ENCODE measurements around the gene NUP58.

Gene NUP58

DNA sequence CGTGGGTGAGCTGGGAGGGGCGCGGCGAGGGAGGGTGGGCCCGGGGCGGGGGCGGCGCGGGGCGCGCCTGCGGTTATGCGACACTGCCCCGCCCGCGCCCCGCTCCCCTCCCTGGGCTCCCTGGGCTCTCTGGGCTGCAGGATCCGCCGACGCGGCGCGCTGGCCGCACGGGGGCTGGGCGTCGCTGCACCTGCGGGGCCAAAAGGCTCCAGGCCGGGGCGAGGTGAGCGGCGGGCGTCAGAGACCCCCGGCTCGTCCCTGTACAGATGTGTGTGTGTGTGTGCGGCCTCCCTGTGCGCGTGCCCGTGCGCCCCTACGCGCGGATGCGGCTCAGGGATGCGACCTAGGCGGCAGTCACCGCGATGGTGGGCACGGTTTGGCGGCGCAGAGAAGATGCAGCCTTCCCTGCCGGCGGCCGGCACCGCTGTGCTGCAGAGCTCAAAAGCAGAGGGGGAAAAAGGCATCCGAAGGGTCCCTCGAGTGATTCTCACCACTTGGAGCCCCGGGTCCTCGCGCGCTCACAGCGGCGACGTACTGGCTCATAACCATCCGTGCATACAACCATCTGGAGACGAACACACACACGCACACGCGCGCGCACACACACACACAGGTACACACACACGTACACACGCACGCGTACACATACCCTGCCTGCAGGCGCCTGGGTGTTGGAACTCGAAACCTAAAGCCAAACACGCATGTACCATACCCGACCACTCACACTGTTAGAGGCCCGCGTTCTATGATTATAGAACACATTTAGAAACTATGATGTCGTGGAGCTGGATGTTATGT is 71.1 kb downstream of the NUP58 start:
- no peak for DNase-seq (ENCODE audit: low spot score)
- FAIRE-seq, result no peak

DNA sequence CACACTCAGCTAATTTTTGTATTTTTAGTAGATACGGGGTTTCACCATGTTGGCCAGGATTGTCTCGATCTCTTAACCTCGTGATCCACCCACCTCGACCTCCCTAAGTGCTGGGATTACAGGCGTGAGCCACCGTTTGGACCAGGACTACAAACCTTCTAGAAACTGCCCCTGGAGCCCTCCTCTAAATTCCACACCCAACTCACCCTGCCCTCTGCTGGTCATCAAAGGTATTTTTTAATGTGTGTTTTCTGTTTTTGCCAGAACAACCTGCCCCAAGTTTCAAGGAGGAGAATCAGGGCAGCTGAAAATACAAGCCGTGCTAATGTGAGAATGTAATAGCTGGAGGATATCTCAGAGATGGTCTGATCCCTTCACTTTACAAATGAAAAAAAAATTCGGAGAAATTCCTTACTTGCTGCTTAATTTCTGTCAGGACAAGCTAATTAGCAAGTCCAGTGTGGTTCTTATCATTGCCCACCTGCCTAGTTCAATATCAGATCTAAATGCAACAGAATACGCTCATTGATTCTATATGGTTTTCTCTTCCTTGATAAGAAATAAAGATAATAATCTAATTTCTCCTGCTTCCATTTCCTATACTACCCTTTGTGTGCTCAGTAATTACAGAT is 74.4 kb downstream of the NUP58 start:
- FAIRE-seq (no peak), DNase-seq (ENCODE audit: low spot score) (no peak)

DNA sequence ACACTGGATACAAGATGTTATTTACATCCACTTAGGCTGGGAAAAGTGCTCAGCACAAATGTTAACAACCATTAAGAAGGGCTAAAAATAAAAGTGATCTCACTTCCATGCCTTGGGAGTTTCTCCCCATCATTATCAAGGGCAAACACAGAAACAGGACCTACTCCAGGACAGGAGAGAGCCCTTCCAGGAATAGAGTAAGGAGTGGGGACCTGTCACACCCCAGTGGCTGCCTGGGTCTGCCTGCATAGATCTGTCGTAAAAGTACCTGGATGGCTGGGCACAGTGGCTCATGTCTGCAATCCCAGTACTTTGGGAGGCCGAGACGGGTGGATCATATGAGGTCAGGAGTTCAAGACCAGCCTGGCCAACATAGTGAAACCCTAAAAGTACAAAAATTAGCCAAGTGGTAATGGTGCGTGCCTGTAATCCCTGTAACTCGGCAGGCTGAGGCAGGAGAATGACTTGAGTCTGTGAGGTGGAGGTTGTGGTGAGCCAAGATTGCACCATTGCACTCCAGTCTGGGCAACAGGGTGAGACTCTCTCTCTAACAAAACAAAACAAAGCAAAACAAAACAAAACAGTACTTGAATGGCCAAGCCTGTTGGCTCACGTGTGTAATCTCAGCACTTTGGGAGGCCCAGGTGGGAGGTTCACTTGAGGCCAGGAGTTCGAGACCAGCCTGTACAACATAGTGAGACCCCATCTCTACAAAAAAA is 76.0 kb downstream of the NUP58 start:
- FAIRE-seq (no peak), DNase-seq (ENCODE audit: low spot score) (no peak)

DNA sequence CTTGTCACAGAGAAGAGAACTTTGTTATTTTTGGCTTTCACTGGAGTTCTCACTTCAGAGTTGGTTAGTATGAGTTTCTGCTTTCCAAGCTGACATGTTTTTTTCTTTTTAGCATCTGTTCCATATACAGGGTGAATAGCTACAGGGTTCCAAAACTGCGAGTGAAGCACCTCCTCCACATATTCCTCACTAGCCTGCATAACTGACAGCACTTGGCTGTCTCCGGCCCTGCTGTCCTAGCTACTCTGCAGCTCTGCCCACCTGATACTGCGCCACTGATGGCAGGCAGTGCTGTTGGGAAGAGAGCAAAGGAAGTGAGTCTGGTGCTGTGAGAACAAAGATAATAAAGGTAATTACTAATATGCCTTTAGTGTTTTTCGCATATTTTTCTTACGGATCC is 77.1 kb downstream of the NUP58 start:
- DNase-seq (ENCODE audit: low spot score), result no peak
- FAIRE-seq, result no peak

DNA sequence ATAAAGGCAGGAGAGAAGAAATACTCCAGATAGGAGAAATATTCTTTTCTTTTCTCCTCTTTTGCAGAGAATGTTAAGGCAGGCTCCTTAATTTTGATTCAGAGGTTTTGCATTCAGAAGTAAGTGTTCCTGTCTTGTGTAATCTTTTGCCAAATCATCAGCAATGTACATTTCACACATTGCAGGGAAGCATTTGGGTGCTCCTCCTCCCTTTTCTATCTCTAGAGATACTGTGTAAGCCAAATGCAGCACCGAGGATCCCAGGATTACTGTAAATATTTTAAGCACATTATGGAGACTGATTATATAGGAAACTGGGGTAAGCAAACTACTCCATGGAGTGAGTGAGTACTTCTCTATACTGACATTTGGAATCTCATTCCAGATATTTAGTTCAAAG is 77.6 kb downstream of the NUP58 start:
- DNase-seq (ENCODE audit: low spot score) (no peak), FAIRE-seq (no peak)

DNA sequence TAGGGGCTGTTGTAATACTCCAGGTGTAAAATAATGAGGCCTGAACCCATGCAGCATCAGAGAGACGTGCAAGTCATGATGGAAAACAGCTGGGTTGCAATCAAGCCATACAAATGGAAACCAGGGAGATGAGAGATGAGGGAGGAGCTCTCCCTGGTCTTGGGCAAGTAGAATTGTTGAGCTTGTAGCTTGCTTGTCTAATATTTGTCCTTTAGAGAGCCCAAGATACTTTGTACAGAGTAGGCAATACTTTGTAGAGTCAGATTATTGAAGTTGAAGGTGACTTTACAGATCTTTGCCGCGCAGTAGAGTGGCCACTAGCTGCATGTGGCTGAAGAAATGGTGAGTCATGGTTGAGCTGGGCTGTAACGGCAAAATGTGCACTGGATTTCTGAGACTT is 78.7 kb downstream of the NUP58 start:
- no peak for DNase-seq (ENCODE audit: low spot score)
- no peak for FAIRE-seq

DNA sequence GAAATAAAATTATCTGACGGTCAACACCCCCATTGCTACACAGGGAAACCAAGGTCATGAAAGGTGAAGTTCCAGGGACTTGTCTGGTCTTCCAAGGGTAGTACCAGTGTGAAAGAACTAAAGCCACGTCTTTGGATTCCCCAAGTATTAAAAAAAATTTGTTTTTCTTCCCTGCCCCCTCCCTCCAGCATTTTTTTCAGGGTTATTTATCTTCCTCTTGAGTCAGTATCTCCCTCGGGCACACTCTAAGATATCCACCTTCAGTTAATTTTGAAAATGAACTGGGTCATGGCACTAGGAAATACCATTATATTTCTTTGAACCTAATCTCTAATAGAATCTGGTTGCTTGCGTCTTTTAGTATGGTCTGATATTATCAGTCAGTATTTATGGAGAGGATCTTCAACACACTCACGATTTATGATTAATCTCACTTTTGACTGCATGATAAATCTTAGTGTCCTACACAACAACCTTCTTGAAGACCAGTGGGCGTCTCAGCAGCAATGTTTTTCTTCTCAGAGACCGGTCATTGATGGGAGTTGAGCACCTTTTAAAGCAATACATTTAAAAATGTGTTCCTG is 79.4 kb downstream of the NUP58 start:
- DNase-seq (ENCODE audit: low spot score) (no peak), FAIRE-seq (no peak)

DNA sequence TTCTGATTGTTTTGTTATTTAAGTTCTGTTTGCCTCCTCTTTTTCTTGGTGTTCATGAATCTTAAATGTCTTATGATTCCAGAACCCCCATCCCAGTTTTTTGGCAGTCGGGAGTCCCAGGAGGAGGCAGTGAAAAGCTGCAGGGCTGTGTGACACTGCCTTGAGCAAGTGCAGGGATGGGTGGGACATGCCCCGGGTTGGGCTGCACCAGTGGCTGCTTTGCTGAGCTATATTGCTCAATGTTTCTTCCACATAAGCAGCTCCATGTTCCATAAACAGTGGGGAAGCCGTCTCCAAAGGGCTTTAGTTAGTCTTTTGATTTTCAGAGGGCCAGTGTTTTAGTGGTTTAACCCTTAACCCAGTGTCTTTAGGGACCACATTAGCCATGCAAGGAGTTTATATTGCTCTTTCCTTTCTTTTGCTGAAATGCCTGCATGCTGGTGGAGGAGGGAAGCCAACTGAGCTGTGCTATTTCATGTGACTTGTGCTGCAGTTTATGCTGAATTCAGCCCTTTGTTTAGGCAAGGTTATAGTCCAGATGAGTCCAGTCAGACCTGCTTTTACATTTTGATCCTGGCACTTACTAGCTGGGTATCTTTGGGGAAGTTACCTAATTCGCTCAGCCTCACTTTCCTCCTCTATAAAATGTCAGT is 83.5 kb downstream of the NUP58 start:
- DNase-seq (ENCODE audit: low spot score) (no peak), FAIRE-seq (no peak)

DNA sequence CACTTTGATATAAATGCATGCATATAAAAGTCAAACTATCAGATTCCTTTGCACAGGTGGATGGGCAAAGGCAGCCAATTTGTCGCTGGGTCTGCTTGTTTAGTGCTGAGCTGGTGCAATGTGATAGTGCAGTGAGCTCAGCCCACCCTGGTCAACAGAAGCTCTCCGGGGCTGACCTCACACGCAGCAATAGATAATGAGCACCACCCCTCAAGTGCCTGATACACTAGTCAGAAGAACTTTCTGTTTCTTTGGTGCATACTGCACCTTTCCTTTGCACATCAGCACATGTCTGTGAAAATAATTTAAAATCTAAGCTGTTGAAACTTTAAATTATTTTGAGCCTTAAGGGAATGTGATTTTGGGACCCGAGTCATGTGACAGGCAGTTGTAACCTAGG is 90.5 kb downstream of the NUP58 start:
- FAIRE-seq, result no peak
- no peak for DNase-seq (ENCODE audit: low spot score)
